Peyer's patch (tissue), 4 donors: Measurements from ENCODE around the gene SNAP25.

Experiments
- CTCF ChIP-seq, 6 experiments: fragments of 450-650 bp in 4 of 6; fragments of 200-600 bp in 2 of 6; sonication (generic) in 1 of 6; IDR thresholded peaks; one replicate each; pipeline ENCODE4 v1.5.1; 2017 to 2019; ENCODE audit warnings: antibody characterized with exemption in 6 of 6, mild to moderate bottlenecking in 3 of 6, moderate library complexity in 1 of 6
- POLR2A ChIP-seq, 2 donors: fragments of 450-650 bp; IDR thresholded peaks; one replicate each; pipeline ENCODE4 v1.5.1; 2017; ENCODE audit warnings: antibody characterized with exemption in 2 of 2, mild to moderate bottlenecking in 2 of 2, moderate library complexity in 2 of 2

GRCh38 chr20:10231290-10231689 is 12.7 kb downstream of the SNAP25 start:
- TF ChIP-seq CTCF (IDR thresholded peaks at IDR 0.05) (no peak), POLR2A (IDR thresholded peaks at IDR 0.05) (no peak)
